PC-3 (cell line): ENCODE results near the gene IQSEC3.

Source experiments
- EZH2 ChIP-seq: fragments of 300-600 bp; sonication (generic); IDR thresholded peaks from one replicate; pipeline ENCODE4 v1.6.1; 2017; ENCODE audit warnings: antibody characterized with exemption, mild to moderate bottlenecking, low read length; ENCODE audit not compliant: unreplicated experiment
- EZH2phosphoT487 ChIP-seq: fragments of 300-600 bp; sonication (generic); IDR thresholded peaks from 2 replicates; pipeline ENCODE4 v1.6.1; 2018; ENCODE audit warnings: mild to moderate bottlenecking, antibody characterized with exemption, low read length, borderline replicate concordance
- TF ChIP-seq, protein P1 (sequence below): fragments of 300-600 bp; sonication (generic); conservative IDR thresholded peaks from 2 replicates; pipeline ENCODE4 v1.5.1; 2017; ENCODE audit warnings: antibody characterized with exemption, low read depth, mild to moderate bottlenecking, low read length

DNA sequence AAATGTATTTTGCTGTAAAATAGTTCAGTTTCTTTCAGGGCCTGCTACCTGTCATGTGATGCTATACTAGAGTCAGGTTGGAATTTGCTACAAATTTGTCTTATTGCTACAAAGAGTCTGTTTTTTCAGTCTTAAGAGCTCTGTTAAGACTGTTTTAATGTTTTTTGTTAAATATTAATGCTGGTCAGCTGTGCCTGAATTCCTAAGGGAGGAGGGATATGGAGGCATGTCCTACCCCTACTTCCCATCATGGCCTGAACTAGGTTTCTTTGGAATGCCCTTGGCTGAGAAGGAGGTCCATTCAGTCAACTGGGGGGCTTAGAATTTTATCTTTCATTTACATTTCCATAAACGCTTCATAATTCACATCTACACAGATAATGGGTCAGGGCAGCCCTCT, 30.0 kb downstream of the IQSEC3 start:
- TF ChIP-seq, protein P1, sequence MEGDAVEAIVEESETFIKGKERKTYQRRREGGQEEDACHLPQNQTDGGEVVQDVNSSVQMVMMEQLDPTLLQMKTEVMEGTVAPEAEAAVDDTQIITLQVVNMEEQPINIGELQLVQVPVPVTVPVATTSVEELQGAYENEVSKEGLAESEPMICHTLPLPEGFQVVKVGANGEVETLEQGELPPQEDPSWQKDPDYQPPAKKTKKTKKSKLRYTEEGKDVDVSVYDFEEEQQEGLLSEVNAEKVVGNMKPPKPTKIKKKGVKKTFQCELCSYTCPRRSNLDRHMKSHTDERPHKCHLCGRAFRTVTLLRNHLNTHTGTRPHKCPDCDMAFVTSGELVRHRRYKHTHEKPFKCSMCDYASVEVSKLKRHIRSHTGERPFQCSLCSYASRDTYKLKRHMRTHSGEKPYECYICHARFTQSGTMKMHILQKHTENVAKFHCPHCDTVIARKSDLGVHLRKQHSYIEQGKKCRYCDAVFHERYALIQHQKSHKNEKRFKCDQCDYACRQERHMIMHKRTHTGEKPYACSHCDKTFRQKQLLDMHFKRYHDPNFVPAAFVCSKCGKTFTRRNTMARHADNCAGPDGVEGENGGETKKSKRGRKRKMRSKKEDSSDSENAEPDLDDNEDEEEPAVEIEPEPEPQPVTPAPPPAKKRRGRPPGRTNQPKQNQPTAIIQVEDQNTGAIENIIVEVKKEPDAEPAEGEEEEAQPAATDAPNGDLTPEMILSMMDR, result no peak
- TF ChIP-seq EZH2 (no peak), EZH2phosphoT487 (no peak)
